Calu3 (cell line): ENCODE data around the gene ALCAM. TPM values are rescaled to one million over a fixed set of nuclear protein-coding genes. Genes with fewer than 3 reads are reported as not detected.

Source experiments
- BruUV-seq: library from RNA; stranded (reverse); fragments of 400-500 nt; replicated peaks from 2 replicates; lab custom pipeline; 2021; lab: Mats Ljungman, UMichigan
- CTCF ChIA-PET: fragments of 300-600 bp; sonication (Branson Sonifier 250); formaldehyde crosslinking; loops from one replicate; lab custom pipeline; 2022; ENCODE audit warnings: antibody characterized with exemption; lab: Charles Lee
- DNase-seq: peaks from one replicate; pipeline ENCODE4 v3.0.0; 2022
- H3K27ac Mint-ChIP-seq: one replicate; pipeline ENCODE4 v1.8.0; 2022; ENCODE audit warnings: mixed read lengths; ENCODE audit not compliant: unreplicated experiment
- H3K27me3 Mint-ChIP-seq: one replicate; pipeline ENCODE4 v1.8.0; 2022; ENCODE audit warnings: mixed read lengths; ENCODE audit not compliant: unreplicated experiment
- H3K36me3 Mint-ChIP-seq: one replicate; pipeline ENCODE4 v1.8.0; 2022; ENCODE audit warnings: mild to moderate bottlenecking, moderate library complexity, mixed read lengths; ENCODE audit not compliant: insufficient read depth, unreplicated experiment
- H3K4me1 Mint-ChIP-seq: one replicate; pipeline ENCODE4 v1.8.0; 2022; ENCODE audit warnings: mild to moderate bottlenecking, low read depth, mixed read lengths; ENCODE audit not compliant: unreplicated experiment
- H3K4me3 Mint-ChIP-seq: one replicate; pipeline ENCODE4 v1.8.0; 2022; ENCODE audit warnings: mild to moderate bottlenecking, low read depth, moderate library complexity, mixed read lengths; ENCODE audit not compliant: unreplicated experiment
- H3K9me3 Mint-ChIP-seq: one replicate; pipeline ENCODE4 v1.8.0; 2022; ENCODE audit warnings: low read depth, mixed read lengths; ENCODE audit not compliant: unreplicated experiment
- CTCF ChIP-seq: fragments of 200-600 bp; IDR thresholded peaks from one replicate; pipeline ENCODE4 v1.8.0; 2022; ENCODE audit warnings: antibody characterized with exemption; ENCODE audit not compliant: unreplicated experiment
- intact Hi-C: fragments of 100-400 bp; cut with micrococcal nuclease; formaldehyde crosslinking; loops from one replicate; pipeline ENCODE4 v1.10.0; 2022; ENCODE audit not compliant: unreplicated experiment
- total RNA-seq: library from RNA; stranded (reverse); gene quantifications from 2 replicates; pipeline ENCODE4 v1.2.3, GENCODE V29; 2022

Gene ALCAM
- total RNA-seq, 1 experiment from 2014 or later, result 166 TPM

DNA sequence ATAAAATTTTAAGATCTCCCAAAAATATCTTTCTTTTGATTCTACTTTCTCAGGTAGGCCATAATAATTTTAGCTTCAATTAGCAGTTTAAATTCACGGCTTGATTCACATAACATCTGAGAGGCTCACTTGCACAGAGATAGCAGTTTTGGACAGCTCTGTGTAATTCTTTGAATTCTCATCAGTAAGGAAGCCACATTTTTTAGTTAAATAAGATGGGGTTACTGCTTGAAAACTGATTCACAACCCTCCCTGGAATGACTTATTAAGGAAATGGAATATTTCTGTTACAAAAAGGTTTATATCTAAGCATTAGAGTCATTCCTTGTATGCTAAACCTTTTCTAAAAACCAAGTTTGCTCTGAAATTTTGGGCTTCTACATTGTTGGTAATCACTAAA lies 212.7 kb downstream of the ALCAM start:
- no peaks in the 10 kb centered on the region for H3K9me3 Mint-ChIP-seq
- no peak overlapping the region for H3K4me3 Mint-ChIP-seq
- H3K27me3 Mint-ChIP-seq, result no peaks in the 10 kb centered on the region
- no peak for TF ChIP-seq CTCF
- CTCF ChIA-PET, result no interaction called here
- no TSS peak for BruUV-seq
- peaks cover 11% of the 10 kb centered on the region for H3K4me1 Mint-ChIP-seq
- DNase-seq, result no peak
- intact Hi-C loops, result loop anchor here (10.0 kb wide), 1 partner anchor 65 kb away; no protein-coding TSS in a partner anchor
- H3K27ac Mint-ChIP-seq, result no peak overlapping the region
- H3K36me3 Mint-ChIP-seq, result peaks cover 4% of the 10 kb centered on the region

DNA sequence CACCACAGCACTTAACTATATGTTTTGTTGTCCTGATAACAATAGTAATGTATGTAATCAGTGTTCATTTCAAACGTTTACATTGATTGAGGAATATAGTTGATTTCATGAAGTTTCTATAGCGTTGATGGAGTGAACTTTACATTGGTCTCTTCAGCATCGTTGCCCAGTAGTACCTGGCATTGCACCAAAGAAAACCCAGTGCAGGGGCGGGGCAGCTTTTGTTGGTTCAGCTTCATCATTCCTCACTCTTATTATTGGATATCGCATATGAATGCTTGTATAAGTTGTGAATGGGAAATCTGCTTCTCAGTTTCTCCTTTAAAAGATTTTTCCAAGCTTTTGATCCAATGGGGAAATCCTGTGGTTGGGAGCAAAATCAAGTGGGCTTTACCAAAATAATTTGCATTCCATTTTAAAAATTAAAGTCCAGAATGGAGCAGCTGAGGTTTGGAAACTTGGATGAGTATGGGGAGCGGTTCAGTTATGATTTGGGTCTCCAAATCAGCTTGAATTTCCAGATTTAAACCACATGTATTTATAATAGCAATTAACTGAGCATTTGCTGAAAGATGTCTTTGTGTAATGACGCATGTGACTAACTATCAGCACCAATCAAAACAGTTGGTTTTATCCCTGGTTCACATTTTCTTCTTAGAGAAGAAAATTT lies 213.7 kb downstream of the ALCAM start:
- no peak overlapping the region for H3K27ac Mint-ChIP-seq
- H3K9me3 Mint-ChIP-seq, result no peaks in the 10 kb centered on the region
- peak; percentile 6 for DNase-seq
- BruUV-seq, result no TSS peak
- H3K4me1 Mint-ChIP-seq, result peaks cover 15% of the 10 kb centered on the region
- H3K36me3 Mint-ChIP-seq, result peaks cover 4% of the 10 kb centered on the region
- CTCF ChIA-PET, result no interaction called here
- intact Hi-C loops, result no loop called here
- TF ChIP-seq CTCF, result no peak
- no peaks in the 10 kb centered on the region for H3K27me3 Mint-ChIP-seq
- no peak overlapping the region for H3K4me3 Mint-ChIP-seq

DNA sequence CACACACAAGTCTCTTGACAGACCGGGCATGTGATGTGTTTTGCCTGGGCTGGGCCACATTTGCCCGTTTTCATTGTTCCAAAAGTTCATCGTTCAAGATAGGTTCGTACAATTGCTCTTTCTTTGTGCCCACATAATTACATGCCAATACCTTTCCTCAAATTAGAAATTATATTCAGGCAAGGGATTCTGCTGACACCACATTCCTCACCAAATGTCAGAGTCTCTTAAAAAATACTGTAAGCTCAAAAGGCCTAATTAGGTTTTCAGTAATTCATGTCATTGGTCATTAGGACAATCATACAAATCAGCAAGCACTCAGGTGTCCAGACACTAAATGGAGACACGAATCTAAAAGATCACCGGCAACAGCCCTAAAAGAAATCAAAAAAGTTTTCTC lies 215.3 kb downstream of the ALCAM start:
- no peaks in the 10 kb centered on the region for H3K27me3 Mint-ChIP-seq
- H3K4me1 Mint-ChIP-seq, result peaks cover 15% of the 10 kb centered on the region
- no TSS peak for BruUV-seq
- intact Hi-C loops, result no loop called here
- no peak overlapping the region for H3K27ac Mint-ChIP-seq
- H3K9me3 Mint-ChIP-seq, result no peaks in the 10 kb centered on the region
- H3K4me3 Mint-ChIP-seq, result no peak overlapping the region
- peaks cover 4% of the 10 kb centered on the region for H3K36me3 Mint-ChIP-seq
- CTCF ChIA-PET, result no interaction called here
- DNase-seq, result no peak
- no peak for TF ChIP-seq CTCF

DNA sequence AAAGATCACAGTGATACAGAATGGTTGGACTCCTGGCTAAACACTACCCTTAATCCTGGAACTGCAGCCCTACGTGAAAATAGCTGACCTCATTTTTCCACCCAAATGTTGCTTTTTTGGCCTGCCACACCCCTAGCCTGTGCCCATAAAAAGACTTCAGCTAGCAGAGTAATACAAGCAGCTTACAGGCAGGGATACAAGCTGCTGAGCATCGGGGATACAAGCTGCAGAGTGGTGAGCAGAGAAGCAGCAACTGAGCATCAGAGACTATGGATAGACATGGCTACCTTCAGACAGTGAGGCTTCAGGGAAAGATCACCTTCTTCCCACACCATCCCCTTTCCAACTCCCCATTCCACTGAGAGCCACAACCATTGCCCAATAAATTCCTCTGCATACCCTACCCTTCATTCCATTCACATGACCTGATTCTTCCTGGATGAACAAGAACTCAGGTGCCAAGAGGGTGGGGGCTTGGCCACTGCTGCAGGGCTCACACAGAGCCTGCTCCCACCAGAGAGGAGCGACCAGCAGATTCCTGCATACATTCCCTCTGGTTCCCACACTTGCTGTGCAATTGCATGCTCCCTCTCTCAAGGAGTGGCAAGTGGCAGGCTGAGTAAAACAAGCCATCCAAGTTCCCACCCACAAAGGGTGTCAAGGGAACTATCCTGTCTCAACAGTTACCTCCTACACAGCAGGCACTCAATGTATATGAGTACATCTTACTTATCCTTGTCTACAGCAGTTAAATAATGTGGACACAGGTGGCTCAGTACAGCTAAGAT lies 217.5 kb downstream of the ALCAM start:
- H3K27me3 Mint-ChIP-seq, result no peaks in the 10 kb centered on the region
- DNase-seq, result peak; percentile 24
- BruUV-seq, result no TSS peak
- CTCF ChIA-PET, result interaction anchor here (0.7 kb wide), 1 partner anchor 42 kb away, joined by 3 read pairs; no protein-coding TSS in a partner anchor
- peaks cover 4% of the 10 kb centered on the region for H3K36me3 Mint-ChIP-seq
- intact Hi-C loops, result no loop called here
- peaks cover 15% of the 10 kb centered on the region for H3K4me1 Mint-ChIP-seq
- no peak overlapping the region for H3K27ac Mint-ChIP-seq
- TF ChIP-seq CTCF, result no peak
- no peaks in the 10 kb centered on the region for H3K9me3 Mint-ChIP-seq
- H3K4me3 Mint-ChIP-seq, result no peak overlapping the region
